HG03196 (cell line): ENCODE results near the gene STK16.
"Not testable (repeated sequence)": the region's sequence is repeated elsewhere in the genome, so short reads cannot be mapped to it uniquely, and the experiment has no call there.

Experiments
- ATAC-seq: cut with Tn5 transposase; IDR thresholded peaks from one replicate; pipeline ENCODE4 v1.9.1; 2021; ENCODE audit not compliant: unreplicated experiment

The STK16 gene, protein sequence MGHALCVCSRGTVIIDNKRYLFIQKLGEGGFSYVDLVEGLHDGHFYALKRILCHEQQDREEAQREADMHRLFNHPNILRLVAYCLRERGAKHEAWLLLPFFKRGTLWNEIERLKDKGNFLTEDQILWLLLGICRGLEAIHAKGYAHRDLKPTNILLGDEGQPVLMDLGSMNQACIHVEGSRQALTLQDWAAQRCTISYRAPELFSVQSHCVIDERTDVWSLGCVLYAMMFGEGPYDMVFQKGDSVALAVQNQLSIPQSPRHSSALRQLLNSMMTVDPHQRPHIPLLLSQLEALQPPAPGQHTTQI

DNA sequence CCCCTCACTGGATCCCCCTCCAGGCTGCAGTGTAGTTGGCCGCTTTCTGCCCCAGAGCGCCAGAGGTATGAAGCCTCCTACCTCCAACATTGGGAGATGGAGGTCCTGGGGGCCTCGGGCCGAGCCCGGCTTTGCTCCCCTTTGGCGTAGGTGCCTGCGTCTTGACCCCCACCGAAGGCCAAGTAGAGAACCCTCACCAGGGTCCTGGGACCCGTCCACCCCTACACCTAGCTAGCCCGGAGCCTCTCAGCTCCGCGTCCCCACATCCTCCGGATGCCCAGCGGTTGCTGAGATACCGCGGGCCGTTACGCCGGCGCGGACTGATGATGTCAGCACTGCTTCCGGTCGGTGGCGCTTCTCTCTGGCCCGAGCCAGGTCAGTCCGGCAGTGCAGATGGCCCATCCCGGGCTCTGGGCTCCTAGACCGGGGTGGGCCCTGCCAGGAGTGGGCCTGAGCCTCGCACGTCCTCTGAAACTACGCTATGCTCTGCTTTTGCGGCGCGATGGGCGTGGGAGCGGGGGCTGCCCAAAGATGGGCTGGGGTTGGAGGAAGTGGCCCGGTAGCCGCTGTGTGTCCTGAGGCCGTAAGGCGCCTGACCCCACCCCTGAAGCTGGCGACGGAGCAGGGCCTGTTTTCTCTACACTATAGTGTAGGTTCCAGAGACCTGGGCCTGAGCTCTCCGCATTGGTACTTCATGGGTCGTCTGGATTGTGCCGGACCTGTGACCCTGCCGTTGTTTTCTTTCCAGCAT is at the start of gene STK16, which contains the start of gene GLB1L:
Gene STK16 (plus strand): TSS at position 332 of the 751 bp plus-strand sequence. CDS start 521 bp downstream, outside the sequence.
Gene GLB1L (minus strand): TSS at position 297 of the 751 bp plus-strand sequence. CDS start 1,871 bp downstream, outside the sequence.
- ATAC-seq, result peak; percentile 59

DNA sequence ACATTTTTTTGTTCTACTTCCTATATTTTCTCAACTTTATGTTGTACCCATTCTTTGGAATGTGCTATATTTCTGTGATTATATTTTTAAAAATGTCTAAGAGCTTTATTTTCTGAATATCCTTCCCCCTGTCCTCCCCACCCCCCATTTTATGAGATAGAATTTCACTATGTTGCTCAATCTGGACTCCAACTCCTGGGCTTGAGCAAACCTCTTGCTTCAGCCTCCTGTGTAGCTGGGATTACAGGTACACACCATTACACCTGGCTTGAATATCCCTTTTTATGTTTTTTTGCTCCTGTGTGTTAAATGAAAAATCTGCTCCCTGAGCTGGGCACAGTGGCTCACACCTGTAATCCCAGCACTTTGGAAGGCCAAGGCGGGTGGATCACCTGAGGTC is 47.9 kb upstream of the STK16 start:
- no peak for ATAC-seq

DNA sequence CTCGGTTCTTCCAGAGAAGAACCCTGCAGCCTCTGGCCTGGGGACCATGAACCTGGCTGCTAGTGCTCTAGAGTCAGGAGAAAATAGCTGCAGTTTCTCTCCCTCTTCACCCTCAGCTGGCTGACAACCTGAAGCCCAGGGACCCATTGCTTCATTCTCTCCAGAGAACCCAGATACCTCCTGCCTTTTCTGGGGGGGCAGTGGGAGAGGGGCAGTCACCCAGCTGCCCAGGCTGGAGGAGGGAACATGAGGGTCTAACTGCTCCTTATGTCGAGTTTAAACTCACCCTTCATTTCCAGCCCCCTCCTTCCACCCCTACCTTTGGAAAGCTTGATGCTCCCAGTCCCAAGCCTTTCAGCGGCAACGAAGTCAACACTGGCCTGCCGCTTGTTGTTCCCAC is 46.3 kb upstream of the STK16 start:
- ATAC-seq, result no peak

DNA sequence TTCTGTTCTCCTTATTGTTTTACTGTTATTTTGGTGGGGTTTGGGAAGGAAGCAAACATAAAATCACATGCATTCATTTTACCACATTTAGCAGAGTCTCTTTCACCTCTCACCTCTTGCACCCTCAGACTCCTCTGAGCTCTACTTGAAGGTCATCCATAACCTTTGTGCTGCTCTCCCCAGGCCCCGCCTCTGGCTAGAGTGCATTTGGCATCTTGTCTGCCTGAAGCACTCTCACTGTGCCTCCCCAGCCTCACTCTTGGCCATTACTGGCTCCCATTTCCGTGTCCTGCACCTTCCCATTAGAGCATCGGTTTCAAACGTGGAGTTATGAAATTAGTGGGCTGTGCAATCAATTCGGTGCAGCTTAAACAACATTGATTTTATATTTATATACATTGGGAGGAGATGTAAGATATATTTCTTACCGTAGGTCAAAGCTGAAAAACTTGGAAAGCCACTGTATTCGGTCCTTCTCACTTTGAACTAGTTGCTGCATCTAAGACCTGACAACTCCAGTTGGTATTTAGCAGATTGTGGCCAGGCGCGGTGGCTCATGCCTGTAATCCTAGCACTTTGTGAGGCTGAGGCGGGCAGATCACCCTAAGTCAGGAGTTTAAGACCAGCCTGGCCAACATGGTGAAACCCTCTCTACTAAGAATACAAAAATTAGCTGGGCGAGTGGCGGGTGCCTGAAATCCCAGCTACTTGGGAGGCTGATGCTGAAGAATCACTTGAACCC is 45.6 kb upstream of the STK16 start:
- no peak for ATAC-seq

DNA sequence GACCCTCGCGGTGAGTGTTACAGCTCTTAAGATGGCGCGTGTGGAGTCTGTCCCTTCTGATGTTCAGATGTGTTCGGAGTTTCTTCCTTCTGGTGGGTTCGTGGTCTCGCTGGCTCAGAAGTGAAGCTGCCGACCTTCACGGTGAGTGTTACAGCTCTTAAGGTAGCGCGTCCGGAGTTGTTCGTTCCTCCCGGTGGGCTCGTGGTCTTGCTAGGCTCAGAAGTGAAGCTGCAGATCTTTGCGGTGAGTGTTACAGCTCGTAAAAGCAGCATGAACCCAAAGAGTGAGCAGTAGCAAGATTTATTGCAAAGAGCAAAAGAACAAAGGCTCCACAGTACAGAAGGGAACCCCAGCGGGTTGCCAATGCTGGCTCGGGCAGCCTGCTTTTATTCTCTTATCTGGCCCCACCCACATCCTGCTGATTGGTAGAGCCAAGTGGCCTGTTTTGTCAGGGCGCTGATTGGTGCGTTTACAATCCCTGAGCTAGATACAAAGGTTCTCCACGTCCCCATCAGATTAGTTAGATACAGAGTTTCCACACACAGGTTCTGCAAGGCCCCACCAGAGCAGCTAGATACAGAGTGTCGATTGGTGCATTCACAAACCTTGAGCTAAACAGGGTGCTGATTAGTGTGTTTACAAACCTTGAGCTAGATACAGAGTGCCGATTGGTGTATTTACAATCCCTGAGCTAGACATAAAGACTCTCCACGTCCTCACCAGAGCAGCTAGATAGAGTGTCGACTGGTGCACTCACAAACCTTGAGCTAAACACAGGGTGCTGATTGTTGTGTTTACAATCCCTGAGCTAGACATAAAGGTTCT is 44.6 kb upstream of the STK16 start:
- ATAC-seq, result not testable (repeated sequence)

DNA sequence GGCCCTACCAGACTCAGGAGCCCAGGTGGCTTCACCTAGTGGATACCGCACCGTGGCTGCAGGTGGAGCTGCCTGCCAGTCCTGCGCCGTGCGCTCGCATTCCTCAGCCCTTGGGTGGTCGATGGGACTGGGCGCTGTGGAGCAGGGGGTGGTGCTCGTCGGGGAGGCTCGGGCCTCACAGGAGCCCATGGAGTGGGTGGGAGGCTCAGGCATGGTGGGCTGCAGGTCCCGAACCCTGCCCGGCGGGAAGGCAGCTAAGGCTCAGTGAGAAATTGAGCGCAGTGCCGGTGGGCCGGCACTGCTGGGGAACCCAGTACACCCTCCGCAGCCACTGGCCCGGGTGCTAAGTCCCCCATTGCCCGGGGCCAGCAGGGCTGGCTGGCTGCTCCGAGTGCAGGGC is 43.9 kb upstream of the STK16 start:
- not testable (repeated sequence) for ATAC-seq

DNA sequence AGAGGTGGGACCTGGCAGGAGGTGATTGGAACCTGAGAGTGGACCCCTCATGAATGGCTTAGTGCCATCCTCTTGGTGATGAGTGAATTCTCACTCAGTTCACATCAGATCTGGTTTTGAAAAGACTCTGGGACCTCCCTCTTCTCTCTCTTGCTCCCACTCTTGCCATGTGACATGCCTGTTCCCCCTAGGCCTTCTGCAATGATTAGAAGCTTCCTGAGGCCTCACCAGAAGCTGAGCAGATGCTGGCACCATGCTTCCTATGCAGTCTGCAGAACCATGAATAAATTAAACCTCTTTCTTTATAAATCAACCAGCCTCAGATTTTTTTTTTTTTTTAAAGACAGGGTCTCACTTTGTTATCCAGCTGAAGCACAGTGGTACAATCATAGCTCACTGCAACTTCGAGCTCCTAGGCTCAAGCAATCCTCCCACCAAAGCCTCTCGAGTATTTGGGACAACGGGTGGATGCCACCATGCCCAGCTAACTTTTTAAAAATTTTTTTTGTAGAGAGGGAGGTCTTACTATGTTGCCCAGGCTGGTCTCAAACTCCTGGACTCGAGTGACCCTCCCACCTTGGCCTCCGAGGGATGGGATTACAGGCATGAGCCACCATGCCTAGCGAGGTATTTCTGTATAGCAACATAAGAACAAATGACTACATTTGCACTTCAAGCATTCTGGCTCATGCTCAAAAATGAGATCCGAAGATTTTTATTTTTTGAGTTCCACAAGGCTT is 40.7 kb upstream of the STK16 start:
- no peak for ATAC-seq

DNA sequence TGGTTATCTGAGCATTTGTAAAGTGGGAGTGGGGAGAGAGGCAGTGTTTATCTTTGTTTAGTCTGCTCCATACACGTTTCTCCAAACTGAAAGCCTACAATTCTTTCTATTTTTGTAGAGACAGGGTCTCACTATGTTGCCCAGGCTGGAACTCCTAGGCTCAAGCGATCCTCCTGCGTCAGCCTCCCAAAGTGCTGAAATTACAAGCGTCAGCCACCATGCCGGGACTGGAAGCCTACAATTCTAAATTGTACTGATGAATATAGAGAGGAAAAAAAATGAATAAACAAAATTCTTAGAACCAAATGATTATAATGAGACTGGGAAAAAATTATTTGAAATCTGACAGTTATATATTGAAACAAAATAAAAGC is 40.1 kb upstream of the STK16 start:
- ATAC-seq, result no peak

DNA sequence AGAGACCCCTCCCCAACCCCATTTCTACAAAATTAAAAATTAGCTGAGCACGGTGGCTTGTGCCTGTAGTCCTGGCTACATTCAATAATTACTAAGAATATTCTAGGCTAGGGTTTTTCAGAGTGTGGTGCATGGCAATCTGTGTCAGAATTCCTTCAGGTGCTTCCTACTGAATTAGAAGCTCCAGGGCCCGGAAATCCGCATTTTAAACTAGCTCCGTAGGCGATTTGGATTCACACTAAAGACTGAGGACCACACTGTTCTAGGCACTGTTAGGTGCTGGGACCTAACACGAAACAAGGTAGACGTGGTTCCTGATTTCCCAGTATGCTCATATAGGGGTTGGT is 39.3 kb upstream of the STK16 start:
- no peak for ATAC-seq

DNA sequence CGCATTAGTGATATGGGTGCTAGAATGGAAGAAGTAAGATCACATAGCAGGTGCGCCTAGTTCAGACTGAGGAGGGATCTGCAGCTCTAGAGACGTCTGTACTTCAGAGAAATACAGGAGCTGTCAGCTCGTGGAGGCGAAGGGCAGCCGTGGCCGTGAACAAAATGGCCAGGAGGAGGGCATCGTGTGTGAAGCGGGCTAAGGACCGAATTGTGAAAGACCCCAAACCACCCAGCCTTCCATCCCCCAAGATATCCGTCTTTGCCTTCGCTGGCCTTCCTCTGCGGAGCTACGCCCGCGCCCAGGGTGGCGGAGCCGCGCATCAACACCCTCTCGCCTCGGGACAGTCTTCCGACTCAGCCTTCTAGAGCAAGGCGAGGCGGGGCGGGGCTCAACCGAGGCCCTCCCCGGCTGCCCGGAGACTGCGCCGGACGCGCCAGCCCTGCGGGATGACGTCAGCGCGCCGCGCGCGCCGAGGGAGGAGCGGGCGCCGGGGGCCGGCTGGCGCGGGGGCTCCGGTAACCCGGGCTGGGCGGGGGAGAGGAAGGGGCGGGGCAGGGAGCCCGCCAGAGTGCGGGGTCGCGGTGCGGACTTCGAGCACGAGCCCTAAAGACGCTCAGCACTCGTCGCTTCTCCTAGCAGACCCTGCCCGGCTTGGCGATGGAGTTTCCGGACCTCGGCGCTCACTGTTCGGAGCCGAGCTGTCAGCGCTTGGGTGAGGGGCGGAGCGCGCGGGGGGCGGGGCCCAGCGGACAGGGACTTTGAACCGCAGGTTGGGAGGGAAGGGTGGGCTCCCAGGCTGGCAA is 38.7 kb upstream of the STK16 start, which contains the start of gene ZFAND2B:
Gene ZFAND2B (plus strand): TSS at position 455 of the 806 bp plus-strand sequence. CDS start 206 bp downstream, at position 661.
- peak; percentile 95 for ATAC-seq

DNA sequence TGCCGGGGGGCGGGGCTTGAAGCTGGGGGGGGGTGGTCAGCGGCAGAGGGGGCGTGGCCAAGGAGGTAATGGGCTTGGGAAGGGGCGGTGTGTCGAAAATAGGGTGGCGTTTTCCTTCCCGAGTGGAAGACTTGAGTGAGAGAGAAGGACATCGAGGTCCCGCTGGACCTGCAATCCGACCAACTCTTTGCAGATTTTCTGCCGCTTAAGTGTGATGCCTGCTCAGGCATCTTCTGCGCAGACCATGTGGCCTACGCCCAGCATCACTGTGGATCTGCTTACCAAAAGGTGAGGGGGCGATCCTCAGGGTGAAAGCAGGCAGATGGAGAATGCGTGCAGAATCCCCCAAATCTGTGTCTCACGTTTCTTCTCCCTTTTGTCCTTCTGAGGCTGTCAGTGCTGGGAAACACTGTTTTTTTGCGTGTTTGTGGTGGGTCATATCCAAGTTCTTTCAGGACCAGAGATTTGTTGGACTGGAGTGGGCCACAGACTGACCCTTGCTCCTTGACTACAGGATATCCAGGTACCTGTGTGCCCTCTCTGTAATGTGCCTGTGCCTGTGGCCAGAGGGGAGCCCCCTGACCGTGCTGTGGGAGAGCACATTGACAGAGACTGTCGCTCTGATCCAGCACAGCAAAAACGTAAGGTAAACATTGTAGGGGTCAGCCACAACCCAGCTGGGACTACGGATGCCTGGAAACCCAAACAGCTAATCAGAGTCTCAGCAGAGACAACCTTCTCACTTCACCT is 38.0 kb upstream of the STK16 start:
- no peak for ATAC-seq

DNA sequence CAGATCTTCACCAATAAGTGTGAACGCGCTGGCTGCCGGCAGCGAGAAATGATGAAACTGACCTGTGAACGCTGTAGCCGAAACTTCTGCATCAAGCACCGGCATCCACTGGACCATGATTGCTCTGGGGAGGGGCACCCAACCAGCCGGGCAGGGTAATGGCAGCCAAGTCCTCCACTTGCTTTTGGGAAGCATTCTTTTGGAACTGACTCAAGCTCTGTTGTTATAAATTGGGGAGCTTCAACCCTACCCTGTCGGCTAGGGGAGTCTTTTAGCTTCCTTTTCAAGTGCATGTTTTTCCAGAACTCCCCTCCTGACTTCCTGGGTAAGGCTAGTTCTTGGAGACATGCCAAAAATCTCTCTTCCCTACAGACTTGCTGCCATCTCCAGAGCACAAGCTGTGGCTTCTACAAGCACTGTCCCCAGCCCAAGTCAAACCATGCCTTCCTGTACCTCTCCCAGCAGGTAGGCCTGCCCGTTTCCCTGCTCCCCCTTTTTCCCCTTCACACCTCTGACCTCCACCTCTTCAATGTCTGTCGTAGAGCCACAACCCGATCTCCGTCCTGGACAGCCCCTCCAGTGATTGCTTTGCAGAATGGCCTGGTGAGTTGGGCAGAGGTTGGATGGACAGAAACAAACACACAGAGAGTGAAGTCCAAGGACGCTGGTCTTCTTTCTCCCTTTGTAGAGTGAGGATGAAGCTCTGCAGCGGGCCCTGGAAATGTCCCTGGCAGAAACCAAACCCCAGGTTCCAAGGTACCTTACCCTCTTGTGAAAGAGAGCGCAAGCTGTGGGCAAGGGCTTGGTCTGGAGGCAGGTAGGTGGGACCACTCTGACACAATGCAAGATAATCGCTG is 37.2 kb upstream of the STK16 start:
- no peak for ATAC-seq

DNA sequence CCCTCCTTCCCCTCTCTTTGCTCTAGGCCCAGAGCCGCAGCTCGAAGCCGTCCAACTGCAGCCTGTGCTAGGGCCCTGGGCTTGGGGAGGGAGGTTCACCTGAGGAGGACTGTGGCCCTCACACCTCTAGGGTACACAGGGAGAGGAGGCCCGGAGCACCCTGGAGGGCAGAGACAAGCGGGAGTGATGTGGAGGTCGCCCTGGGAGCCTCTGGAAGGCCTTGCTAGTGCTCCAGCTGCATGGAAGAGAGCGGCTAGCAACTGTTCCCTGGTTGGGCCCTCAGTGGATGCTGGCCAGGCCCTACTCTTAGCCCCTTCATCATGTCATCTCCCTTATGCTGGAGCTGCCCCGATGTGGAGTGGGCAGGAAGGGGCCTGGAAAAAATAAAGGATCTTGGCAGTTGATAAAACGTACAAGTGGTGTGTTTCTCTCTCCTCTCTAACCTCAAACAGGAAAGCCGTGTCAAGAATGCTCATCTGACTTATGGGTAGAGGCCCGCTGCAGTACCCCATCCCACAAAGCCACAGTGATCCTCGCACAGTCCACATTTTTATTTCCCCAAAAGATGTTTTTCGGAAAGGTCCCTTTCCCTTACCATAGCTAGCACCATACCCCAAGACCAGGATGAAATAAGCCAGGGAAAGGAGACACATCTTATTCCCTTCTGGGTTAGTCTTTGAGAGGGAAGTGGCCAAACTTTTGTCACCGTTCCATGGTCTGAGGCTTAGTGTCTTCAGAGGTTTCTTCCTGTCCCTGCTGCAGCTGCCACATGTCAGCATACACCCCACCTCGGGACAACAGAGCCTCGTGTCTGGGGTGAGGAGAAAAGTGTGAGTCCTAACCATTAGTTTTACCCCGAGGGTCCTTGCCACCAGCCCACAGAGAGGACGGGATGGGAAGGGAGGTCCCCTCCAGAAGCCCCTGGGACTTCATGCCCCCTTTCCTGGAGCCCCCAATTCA is 35.8 kb upstream of the STK16 start:
- no peak for ATAC-seq

DNA sequence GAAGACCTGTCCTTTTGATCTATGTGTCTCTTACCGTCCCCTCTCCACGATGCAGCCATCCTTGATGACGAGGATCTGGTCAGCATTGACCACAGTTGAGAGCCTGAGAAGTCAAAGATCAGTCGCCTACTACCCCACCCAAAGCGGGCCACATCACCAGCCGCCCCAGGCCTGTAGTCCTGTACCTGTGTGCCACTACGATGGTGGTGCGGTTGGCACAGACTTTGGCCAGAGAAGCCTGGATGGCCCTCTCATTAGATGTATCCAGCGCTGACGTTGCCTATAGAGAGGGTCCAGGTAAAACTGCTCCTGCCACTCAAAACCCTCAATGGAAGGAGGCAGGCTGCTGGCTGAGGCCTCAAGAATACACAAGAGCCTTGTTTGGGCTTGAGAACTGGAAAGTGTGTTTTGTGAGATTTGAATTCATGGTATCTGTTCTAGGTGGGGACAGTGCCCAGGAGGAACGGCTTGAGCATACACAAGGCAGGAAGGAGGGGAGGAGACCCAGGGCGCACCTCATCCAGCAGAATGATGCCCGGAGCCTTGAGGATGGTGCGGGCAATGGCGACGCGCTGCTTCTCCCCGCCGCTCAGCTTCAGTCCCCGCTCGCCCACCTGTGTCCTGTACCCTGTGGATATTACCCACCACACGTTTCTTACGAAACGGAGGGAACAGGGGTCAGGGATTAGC is 34.9 kb upstream of the STK16 start:
- no peak for ATAC-seq

DNA sequence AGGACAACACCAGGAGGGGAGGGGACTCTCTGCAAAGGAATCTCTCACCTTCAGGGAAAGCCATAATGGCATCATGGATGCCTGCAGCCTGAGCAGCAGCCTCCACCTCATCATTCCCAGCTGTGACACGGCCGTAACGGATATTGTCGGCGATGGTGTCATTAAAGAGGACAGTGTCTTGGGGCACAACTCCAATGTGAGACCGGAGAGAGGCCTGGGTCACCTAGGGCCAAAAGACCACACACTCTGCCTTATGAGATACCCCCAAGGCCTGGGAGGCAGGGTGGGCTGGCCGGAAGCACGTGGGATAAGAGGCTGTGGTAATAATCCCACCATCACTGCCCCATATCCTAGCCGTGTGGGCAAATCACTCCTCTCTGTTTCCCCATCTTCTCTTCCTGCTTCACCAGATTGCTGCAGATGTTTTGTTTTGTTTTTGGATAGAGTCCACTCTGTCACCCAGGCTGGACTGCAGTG is 34.4 kb upstream of the STK16 start:
- no peak for ATAC-seq

DNA sequence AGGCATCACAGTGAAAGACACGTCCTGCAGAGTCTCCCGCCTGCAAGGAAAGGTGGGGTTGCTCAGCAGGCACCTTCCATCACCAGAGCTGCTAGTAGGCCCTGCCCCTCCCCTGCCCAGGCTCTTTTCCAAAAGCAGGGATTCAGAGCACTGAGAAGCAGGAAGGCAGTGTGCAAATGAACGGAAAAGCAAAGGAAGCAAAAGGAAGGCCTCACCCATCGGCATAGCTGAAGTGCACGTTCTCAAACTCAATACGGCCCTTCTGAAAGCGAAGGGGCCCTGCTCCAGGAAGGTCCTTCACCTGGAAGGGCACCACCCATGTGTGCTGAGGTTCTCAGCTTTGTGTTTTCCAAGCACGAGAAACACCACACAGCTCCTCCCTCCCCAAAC is 32.3 kb upstream of the STK16 start:
- no peak for ATAC-seq
